GM21528 (cell line): ENCODE measurements around the gene PRMT3.
"Not testable (repeated sequence)": the region's sequence is repeated elsewhere in the genome, so short reads cannot be mapped to it uniquely, and the experiment has no call there.

Experiments
- ATAC-seq: cut with Tn5 transposase; IDR thresholded peaks from one replicate; pipeline ENCODE4 v1.9.1; 2021; ENCODE audit warnings: mild to moderate bottlenecking, moderate library complexity; ENCODE audit not compliant: unreplicated experiment, low FRiP score

Gene PRMT3

DNA sequence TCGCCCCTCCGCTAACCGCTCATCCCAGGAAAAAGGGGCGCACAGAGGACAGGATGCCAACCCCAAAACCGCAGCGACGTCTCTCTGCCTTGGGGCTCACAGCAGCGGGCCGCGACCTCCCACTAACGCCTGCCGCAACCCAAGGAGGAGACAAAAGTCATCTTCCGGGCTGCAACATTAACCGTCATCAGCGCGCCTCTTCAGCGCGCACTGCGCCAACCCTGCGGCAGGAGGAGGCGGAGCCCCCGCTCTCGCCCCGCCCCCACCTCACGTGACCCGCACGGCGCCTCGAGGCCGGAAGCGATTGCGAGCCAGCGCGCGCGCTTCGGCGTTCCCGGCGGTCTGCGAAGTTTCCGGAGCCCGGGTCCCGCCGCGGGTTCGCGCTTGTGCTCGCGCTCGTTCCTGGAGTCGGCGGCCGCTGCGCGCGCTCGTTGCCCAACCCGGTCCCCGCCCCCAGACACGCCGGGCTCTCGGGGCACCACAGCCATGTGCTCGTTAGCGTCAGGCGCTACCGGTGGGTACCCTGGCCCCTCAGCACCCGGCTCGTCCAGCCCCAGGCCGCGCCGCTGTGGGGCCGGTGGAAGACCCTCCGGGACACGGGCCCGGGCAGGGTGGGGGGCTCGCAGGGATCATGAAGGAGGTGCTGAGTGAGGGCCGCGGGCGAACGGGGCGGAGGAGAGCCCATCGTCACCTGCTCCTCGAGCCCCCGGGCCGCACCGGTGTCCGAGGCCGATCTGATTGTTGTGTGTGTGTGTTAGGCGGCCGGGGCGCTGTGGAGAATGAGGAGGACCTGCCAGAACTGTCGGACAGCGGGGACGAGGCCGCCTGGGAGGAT, at the start of gene PRMT3:
Gene PRMT3 (plus strand): TSS at position 456 of the 835 bp plus-strand sequence. CDS start 31 bp downstream, at position 487.
- peak; percentile 84 for ATAC-seq

DNA sequence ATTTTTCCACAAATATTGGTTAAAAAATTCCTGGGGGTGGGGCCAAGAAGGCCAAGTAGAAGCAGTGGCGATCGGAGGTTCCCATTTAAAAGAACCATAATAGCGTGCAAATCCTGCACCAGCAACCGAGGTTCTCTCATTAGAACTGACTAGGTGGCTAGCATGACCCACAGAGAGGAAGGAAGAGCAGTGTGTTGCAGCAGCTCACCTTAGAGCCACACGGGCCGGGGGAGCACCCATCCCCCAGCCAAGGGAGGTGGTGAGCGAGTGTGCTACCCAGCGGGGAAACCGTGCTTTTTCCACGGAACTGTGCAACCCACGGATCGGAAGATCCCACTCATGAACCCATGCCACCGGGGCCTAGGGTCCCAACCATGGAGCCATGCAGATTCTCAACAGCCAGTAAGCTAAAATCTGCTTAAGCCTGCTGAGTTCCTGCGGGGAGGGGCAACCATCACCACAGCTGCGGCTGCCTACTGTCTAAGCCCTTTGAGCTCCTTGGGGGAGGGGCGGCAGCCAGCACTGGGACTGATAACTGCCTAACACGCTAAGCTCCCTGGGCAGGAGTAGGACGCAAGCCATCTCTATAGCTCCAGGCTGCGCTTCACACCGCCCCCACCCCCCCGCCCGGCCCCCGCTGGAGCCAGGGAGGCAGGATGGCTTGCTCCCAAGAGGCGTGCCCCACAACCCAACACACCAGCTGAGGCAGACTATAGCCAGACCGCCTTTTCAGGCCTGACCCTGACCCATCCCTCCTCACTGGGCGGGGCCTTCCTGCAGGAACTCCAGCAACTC, 45.0 kb upstream of the PRMT3 start:
- ATAC-seq, result no peak

DNA sequence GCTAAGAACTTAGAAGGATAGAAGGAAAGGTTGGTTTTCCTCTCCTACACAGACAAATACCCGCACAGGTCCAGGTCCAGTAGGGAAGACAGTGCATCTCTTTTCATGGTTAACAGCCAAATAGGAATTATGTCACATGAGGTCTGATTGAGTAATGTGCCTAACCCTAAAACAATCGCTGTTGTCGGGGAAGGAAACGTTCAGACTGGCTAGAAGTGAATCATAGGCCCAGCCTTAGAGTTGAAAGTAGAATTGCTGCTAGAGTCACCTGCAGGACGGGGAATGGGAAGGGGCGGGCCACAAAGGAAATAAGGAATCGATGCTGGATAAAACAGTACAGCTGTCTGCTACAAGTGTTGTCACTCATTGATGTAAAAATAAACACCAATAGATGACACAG, 36.4 kb upstream of the PRMT3 start:
- no peak for ATAC-seq

DNA sequence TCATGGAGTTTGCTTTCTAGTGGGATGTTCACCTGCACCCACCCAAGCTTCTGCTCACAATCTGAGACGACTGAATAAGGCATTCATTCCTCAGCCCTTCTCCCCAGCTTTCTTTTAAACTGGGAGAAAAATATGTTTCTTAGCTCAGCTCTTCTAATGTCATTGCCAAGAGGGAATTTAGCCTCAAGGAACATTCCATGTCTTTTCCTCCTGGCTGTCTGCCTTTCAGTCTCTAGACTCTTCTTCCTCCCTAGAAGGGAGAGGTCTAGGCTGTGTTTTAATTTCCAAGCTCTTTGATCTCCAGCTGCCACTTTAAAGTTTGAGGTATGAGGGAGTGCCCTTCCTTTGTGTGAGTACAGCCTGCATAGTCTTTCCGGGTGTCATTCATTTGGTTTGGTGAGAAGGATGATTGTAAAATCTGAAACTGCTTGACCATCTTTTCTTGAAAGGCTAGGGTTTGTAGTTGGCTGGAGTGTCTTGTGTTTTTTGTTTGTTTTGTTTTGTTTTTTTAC, 35.7 kb upstream of the PRMT3 start:
- no peak for ATAC-seq

DNA sequence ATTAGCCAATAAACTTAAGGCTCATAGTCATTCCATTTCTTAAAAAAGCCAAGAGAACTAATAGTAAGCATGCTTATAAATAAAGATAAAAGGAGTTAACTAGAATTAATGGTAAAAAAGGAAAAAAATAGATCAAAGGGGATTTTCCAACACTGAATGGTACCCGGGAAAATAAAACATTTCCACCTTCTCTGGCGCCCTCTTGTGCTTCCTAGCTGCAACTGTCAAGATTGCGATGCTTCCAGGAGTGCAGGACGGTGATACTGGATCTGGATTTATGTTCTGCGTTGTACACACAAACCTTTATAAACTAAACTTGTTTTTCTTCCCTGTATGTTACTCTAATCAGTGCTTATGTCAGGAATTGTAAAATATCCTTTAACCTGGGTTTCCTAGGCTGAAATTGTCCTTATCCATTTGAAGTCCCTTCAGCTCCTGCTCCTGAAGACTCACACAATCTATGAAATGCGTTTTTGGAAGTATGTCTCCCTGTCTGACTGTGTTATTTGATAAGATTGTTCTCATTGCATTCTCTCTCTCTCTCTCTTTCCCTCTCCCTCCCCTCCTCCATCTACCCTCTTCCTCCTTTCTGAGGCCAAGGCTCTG, 33.6 kb upstream of the PRMT3 start:
- ATAC-seq, result no peak

DNA sequence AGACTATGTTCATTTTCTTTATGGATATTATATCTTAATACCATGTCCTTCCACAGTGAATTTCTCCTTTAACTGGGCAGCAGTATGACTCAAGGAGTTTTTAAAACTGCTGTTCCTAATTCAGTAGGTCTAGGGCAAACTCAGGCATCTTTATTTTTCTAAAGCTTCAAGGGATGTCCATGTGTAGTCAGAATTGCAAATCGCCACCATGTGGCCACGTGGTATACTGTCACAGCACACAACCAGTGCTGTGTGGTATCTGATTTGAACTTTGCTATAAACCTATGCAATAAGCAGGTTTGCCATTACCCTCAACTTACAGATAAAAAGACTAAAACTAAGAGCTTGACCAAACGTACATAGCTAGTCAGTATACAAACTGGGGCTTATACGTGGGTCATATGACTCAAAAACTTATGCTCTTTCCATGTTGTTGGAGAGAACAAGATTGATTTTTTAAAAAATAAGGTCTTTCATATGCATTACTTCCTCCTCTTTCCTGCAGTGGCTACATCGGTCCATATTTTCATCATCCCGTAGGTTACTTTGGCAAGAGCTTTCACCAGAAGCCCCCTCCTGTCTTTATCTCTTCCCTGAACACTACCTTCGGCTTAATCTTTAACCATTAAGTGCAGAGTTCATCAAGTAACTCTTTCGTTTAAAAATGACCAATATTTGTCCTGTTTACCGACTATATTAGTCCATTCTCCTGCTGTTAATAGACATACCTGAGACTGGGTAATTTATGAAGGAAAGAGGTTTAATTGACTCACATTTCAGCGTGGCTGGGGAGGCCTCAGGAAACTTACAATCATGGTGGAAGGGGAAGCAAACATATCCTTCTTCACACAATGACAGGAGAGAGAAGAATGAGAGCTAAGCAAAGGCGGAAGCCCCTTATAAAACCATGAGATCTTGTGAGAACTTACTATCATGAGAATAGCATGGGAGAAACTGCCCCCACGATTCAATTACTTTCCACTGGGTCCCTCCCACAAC, 32.0 kb upstream of the PRMT3 start:
- ATAC-seq, result peak; percentile 91

DNA sequence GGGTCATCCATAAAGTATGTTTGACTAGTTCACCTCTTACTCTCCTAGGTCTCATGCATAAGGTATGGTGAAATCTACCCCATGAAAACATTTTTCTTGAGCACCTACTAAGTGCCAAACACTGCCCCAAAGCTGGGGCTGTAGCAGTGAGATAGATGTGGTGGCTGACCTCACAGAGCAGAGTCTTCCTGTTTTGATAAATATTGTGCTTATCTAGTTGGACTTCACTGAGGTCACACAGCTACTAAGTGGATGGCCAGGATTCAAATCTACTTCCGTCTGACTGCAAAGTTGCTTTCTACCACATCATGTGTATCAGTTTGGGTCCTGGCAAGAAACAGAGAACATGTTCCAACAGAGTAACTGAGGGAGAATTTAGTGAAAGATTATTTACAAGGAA, 30.4 kb upstream of the PRMT3 start:
- no peak for ATAC-seq

DNA sequence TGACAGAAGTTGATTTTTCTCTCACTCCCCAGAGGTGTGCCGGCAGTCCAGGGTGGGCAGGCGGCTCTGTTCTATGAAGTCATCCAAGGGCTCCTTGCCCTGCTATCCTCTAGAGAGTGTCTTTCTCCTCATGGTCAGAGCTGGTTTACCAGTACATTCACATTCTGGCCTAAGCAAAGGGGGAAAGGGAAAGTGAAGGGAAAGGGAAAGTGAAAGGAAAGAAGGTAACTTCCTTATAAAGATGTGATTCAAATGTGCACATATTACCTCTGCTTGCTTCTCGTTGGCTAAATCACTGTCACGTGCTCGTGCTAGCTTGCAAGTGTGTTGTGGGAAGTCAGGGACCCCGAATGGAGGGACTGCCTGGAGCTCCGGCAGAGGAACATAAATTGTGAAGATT, 26.9 kb upstream of the PRMT3 start:
- ATAC-seq, result no peak

DNA sequence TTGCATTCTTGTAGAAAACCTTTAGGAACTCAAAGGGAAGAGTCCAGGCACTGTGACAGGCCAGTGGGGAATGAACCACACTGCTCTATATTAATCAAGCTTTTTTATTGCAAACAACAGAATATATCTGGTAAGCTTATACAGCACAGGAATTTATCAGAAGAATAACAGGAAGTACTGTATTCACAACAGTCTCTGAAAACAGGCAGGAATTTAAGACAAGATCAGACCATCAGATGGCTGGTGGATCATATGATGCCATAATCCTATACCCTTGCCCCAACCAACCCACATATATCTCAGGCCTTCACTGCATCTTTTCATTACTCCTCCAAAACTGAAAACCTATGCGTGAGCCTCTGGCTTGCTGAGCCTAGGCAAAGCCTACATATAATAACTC, 25.0 kb upstream of the PRMT3 start:
- no peak for ATAC-seq

DNA sequence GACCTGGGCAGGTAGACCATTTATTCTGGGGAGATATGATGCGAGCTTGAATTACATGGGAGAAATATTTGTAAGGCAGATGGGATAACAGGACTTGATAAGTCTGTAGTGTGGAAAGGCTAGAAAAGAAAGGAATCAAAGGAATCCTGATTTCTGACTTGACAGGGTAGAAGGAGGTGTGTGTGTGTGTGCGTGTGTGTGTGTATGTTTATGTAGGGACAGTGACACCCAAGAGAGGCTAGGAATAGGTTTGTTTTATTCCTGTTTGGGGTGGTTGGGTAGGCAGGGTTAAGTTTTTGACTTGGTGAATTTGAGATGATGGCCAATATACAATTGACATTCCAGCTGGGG, 24.4 kb upstream of the PRMT3 start:
- peak; percentile 22 for ATAC-seq

DNA sequence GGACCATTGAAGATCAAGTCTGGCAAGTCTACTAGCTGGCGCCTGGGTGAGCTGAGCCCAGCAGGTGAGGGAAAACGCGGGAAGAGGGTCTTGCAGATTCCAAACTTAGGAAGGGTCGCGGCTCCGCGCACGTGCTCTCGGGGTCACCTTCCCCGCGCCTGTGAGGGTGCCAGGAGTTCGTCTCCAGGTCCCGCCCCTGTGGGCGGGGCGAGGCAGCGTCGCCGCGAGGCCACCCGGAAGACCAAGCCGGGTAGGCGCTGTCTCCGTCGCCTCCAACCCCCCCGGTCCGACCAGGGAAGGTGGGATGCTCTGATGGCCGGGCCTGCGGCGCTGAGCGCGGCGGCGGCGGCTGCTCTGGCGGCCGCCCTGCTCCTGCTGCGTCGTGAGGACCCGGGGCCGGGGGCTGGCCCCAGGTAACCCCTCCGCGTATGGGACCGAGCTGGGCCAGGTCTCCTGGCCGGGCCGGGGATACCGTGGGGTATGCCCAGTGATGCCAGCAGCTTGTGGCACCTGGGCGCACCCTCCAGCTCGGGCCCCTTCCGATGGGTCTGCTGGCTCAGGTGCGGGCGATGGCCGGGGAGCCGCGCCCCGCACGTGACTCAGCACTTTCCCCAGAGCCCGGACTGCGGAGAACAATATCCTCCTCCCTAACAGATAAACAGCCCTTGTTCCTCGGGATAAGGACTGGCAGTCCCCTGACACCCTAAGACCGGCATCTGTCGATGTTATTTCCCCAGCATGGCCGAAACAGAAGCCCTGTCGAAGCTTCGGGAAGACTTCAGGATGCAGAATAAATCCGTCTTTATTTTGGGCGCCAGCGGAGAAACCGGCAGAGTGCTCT, 23.8 kb upstream of the PRMT3 start, which contains the start of gene HTATIP2:
Gene HTATIP2 (plus strand): TSS at position 215 of the 841 bp plus-strand sequence. CDS start 524 bp downstream, at position 739.
- ATAC-seq, result peak; percentile 98

DNA sequence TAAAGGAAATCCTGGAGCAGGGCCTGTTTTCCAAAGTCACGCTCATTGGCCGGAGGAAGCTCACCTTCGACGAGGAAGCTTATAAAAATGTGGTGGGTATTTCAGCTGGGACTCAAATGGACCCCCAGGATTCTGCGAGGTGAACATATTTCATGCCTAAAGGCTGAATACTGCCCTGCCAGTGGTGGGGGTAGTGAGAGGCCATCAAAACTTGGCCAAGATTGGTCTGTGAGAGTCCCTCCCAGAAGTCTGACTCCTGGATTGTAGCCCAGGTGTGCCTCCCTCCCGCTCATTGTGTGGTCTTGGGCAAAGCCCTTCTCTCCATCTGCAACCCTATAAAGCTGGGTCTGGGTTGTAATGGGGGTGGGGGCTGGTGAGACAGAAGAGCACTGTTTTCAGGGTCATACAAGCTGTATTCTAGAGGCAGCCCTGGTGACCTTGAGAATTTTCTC, 23.1 kb upstream of the PRMT3 start:
- no peak for ATAC-seq

DNA sequence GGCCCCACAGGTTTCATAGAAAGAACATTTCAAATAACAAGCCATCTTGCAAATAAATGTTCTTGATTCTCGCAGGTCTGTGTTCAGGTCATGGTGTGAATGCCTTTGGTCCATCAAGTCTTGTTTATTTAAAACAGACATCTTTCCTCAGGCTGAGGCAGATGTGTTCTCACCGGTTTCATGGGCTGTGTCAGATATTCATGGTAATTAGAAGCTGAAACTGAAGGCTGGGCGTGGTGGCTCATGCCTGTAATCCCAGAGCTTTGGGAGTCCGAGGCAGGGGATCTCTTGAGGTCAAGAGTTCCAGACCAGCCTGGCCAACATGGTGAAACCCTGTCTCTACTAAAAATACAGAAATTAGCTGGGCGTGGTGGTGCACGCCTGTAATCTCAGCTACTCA, 22.1 kb upstream of the PRMT3 start:
- ATAC-seq, result not testable (repeated sequence)

DNA sequence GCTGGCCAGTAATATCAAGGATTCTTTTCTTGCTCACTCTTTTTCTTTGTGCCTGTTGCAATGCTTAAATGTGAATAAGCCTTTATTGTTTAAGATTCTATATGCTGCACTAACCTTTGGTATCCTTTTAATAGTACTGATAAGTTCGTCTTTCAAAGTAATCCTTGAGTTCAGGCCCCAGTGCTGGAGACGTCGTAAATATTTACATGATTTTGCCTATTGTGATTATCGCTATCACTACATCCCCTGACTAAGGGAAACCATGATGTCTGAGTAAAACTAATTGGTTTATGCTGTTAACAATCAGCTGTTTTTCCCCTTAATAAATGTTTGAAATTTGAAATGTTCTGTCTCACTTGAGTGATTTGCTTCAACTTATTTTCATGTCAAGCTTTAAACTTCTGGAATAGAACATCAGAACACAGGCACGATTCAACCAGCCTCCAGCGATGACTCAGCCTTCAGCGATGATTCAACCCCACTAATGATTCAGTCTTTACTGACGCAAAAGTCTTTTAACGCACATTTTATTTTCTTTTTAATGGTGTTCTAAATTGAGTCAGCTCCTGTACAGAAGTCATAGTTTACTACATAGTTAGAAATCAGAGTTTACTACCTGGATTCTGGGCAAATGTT, 20.1 kb upstream of the PRMT3 start:
- no peak for ATAC-seq

DNA sequence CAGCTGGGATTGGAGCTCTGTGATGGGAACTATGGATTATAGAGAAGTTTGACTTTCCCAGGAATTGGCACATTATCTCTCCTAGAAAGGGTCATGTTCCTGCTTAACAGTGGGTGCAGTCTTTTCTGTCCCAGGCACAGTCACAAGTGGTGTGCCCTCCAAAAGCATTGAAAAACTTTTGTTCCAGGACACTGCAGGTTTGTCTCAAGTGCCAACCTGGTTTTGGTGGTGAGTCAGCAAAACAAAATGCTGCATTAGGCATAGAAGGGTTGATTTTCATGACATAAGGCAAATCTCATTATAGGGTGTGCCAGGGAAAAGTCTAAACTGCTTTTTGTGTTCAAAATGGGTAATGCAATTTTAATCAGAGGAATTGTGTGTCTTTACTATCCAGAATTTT, 19.1 kb upstream of the PRMT3 start:
- no peak for ATAC-seq

DNA sequence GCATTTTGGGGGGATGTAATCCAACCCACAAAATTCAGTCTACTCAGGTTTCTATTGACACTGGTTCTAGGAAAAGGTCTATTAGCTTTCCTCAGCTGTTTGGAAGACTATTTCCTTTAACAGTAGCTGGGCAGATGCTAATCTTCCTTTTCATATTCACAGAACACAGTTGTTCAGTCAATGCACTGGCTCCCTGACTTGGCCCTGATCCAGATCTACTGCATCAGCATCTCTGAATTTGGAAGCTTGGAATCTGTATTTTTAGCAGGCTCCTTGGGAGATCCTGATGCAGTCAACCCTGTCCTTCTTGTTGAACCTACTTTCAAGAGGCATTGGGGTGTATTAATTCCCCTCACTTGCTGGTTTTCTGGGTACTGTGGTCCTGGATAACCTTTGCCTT, 17.7 kb upstream of the PRMT3 start:
- no peak for ATAC-seq

DNA sequence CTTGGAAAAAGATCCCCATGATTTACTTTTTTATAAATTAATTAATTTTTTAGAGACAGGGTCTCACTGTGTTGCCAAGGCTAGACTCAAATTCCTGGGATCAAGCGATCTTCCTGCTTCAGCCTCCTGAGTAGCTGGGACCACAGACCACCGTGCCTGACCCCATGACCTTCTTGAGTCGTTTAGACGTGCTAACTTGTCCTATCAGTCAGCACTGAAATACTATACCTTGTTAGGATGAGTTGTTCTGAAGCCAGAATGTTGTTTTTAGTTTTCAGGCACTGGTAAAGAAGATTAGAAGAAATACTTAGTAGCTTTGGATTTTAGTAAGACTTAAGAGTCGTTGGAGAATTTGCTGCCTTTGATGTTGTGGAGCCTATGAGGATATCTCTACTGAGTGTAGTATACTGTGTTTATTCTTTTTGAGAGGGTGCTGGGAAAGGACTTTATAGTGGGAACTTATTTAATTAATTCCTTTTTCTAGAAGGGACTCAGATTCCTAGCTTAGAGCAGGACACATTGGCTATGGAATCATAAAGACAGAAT, 15.4 kb upstream of the PRMT3 start:
- no peak for ATAC-seq

DNA sequence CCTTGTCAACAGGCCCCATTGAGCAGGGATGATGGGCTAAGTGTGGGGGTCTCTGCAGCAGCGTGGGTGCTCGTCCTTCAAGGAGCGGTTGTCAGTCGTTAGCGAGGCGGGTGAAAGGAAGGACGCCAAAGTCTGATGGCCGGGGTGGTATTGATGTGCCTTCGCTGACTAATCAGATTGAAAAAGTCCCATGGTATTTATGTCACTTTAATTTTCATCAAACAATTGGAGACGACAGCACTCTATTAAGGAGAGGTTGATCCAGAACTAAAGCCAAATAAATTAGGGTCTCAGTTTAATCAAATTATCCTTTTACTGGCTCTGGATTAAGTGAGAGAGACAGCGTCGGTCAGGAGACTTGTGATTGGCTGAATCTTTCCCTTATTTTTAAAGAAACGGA, 14.4 kb upstream of the PRMT3 start:
- ATAC-seq, result no peak
